ENCODE results near the gene COL24A1.

- TF ChIP-seq EZH2 (IDR thresholded peaks at IDR 0.05; ENCODE audit: borderline replicate concordance, low read depth, low read length, severe bottlenecking), result no peak
- no peak for TF ChIP-seq CTCF (IDR thresholded peaks at IDR 0.05; ENCODE audit: extremely low read depth in 1 of 2, insufficient read depth in 1 of 2, low read depth in 1 of 2, low read length in 2 of 2)
- TF ChIP-seq POLR2A (IDR thresholded peaks at IDR 0.05; ENCODE audit: low read depth, low read length), result no peak
- TF ChIP-seq GATA2 (IDR thresholded peaks at IDR 0.05; ENCODE audit: insufficient read depth, insufficient read length, low read depth, low read length), result no peak
- no peak for TF ChIP-seq MAX (IDR thresholded peaks at IDR 0.05; ENCODE audit: insufficient read depth, insufficient read length)
- TF ChIP-seq FOS (IDR thresholded peaks at IDR 0.05; ENCODE audit: borderline replicate concordance, insufficient read depth, low read length), result no peak
- no peak for TF ChIP-seq POLR2AphosphoS5 (IDR thresholded peaks at IDR 0.05; ENCODE audit: insufficient read depth, low read depth, low read length)
- TF ChIP-seq MYC (IDR thresholded peaks at IDR 0.05; ENCODE audit: low read depth, low read length), result no peak
Observed at GRCh38 chr1:86191958-86192357, 35.4 kb upstream of the COL24A1 start.

Measured in endothelial cell of umbilical vein (primary cell).